Left ventricle myocardium inferior (tissue), 1 donor: ENCODE measurements around the gene TANGO2. TPM values are rescaled to one million over a fixed set of nuclear protein-coding genes. Genes with fewer than 3 reads are reported as not detected.
A peak's percentile ranks its signal among the peaks of the same experiment; 100 is the strongest.

Experiments used
- DNase-seq: peaks from one replicate; pipeline ENCODE4 v3.0.0-alpha.2; 2020
- H3K27ac ChIP-seq: fragments of 200-600 bp; replicated peaks from 2 replicates; pipeline ENCODE4 v1.8.0; 2021
- H3K27me3 ChIP-seq: fragments of 200-600 bp; 2 replicates; pipeline ENCODE4 v1.8.0; 2021; ENCODE audit warnings: low read depth
- H3K36me3 ChIP-seq: fragments of 200-600 bp; 2 replicates; pipeline ENCODE4 v1.8.0; 2021
- H3K4me1 ChIP-seq: fragments of 200-600 bp; 2 replicates; pipeline ENCODE4 v1.8.0; 2021
- H3K4me3 ChIP-seq: fragments of 200-600 bp; 2 replicates; pipeline ENCODE4 v1.8.0; 2021; ENCODE audit warnings: mild to moderate bottlenecking, moderate library complexity
- H3K9me3 ChIP-seq: fragments of 200-600 bp; replicated peaks from 2 replicates; pipeline ENCODE4 v1.8.0; 2021
- CTCF ChIP-seq: fragments of 200-600 bp; IDR thresholded peaks from 2 replicates; pipeline ENCODE4 v1.8.0; 2021; ENCODE audit warnings: antibody characterized with exemption, mild to moderate bottlenecking, borderline replicate concordance
- intact Hi-C: fragments of 100-400 bp; cut with micrococcal nuclease; formaldehyde crosslinking; loops from one replicate; pipeline ENCODE4 v1.11.0; 2022
- total RNA-seq: library from RNA; stranded (reverse); fragmentation: NEBNext Ultra II Directional; extraction: Animal tissue kit (Norgen Biotek cat#: 25700); gene quantifications from one replicate; pipeline ENCODE4 v1.2.1, GENCODE V29; 2021
- donor health status: DM: no; HTN: yes; CAD: no; lungs with severe emphysema.

The TANGO2 gene
- total RNA-seq, 1 donor from 2014 or later: 71.7 TPM

- DNase-seq: no peak
Measured at GRCh38 chr22:20089977-20090729, 69.2 kb downstream of the TANGO2 start.

GRCh38 chr22:20090730-20091240 lies 69.9 kb downstream of the TANGO2 start:
- Histone ChIP-seq H3K4me1 (peaks cover 15% of the 10 kb centered on the region), H3K27me3 (no peaks in the 10 kb centered on the region), H3K27ac (no peak overlapping the region), H3K9me3 (no peaks in the 10 kb centered on the region), H3K36me3 (peaks cover 100% of the 10 kb centered on the region), H3K4me3 (no peak overlapping the region)
- no peak for DNase-seq
- TF ChIP-seq CTCF: no peak
- intact Hi-C loops: no loop called here

More at GRCh38 chr22:20089977-20090729, 69.2 kb downstream of the TANGO2 start:
- intact Hi-C loops: no loop called here
- Histone ChIP-seq H3K27me3 (no peaks in the 10 kb centered on the region), H3K27ac (no peak overlapping the region), H3K4me3 (no peak overlapping the region), H3K4me1 (peaks cover 22% of the 10 kb centered on the region), H3K36me3 (peaks cover 97% of the 10 kb centered on the region), H3K9me3 (no peaks in the 10 kb centered on the region)
- TF ChIP-seq CTCF: no peak

GRCh38 chr22:20091690-20092476 lies 71.0 kb downstream of the TANGO2 start:
- Histone ChIP-seq H3K4me3 (no peak overlapping the region), H3K27me3 (no peaks in the 10 kb centered on the region), H3K27ac (no peak overlapping the region), H3K9me3 (peaks cover 4% of the 10 kb centered on the region), H3K4me1 (peaks cover 9% of the 10 kb centered on the region), H3K36me3 (peaks cover 100% of the 10 kb centered on the region)
- intact Hi-C loops: no loop called here
- DNase-seq: no peak
- no peak for TF ChIP-seq CTCF

- TF ChIP-seq CTCF: no peak
- no peak overlapping the region for H3K27ac ChIP-seq
- DNase-seq: no peak
Measured at GRCh38 chr22:20092477-20092854, 71.6 kb downstream of the TANGO2 start.

GRCh38 chr22:20093418-20094196 lies 72.7 kb downstream of the TANGO2 start:
- peak; percentile 78 for DNase-seq
- H3K4me3 ChIP-seq: no peak overlapping the region
- intact Hi-C loops: no loop called here
- H3K27ac ChIP-seq: peak overlapping the region; percentile 75
- no peak for TF ChIP-seq CTCF
- no peaks in the 10 kb centered on the region for H3K27me3 ChIP-seq
- peaks cover 97% of the 10 kb centered on the region for H3K36me3 ChIP-seq
- peaks cover 9% of the 10 kb centered on the region for H3K4me1 ChIP-seq
- peaks cover 4% of the 10 kb centered on the region for H3K9me3 ChIP-seq

More at GRCh38 chr22:20092477-20092854, 71.6 kb downstream of the TANGO2 start:
- H3K4me1 ChIP-seq: peaks cover 9% of the 10 kb centered on the region
- H3K9me3 ChIP-seq: peaks cover 4% of the 10 kb centered on the region
- no peaks in the 10 kb centered on the region for H3K27me3 ChIP-seq
- intact Hi-C loops: no loop called here
- peaks cover 100% of the 10 kb centered on the region for H3K36me3 ChIP-seq
- no peak overlapping the region for H3K4me3 ChIP-seq
